Stimulated activated CD8-positive, alpha-beta memory T cell treated with anti-CD3 and anti-CD28 coated beads, Interleukin-4, amount 100 ng/mL, for 4 hours (primary cell): Measurements from ENCODE around the gene VPS35L.

Experiments used
- DNase-seq, 2 donors: peaks; one replicate each; pipeline ENCODE4 v3.0.0-alpha.2; 2020; ENCODE audit warnings: low read depth in 2 of 2, low spot score in 1 of 2

The VPS35L gene

DNA sequence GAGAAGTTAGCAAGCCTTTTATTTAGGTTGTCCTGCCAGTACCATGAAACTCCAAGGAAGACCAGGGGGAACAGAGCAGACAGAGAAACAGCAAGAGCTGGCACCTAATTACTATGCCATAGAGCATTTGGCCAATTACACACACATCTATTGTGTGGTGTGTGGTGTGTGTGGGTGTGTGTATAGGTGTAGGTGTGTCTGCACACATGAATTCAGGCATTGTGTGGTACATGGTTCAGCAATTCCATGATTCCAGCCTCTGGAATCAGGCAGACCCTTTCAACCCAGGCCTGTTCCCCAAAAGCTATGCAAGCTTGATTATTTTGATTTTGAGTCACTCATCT, 188.3 kb downstream of the VPS35L start:
- DNase-seq: no peak

DNA sequence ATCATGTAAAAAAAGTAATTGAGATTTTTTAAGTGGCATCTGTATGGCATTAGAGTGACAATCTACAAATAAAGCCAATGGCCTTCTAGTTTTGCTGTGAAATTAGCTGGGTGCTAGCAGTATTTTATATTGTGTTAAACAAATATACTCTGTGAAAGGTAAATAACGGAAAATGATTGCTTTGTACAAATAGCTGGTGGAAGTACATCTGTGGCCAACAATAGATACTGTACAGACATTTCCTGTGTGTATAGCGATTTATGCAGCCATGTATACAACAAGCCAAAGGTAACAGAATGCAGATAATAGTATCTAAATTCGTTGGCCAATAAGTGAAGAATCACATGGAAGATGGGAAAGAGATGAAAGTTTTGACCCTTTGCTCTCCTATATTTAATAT, 189.2 kb downstream of the VPS35L start:
- no peak for DNase-seq

DNA sequence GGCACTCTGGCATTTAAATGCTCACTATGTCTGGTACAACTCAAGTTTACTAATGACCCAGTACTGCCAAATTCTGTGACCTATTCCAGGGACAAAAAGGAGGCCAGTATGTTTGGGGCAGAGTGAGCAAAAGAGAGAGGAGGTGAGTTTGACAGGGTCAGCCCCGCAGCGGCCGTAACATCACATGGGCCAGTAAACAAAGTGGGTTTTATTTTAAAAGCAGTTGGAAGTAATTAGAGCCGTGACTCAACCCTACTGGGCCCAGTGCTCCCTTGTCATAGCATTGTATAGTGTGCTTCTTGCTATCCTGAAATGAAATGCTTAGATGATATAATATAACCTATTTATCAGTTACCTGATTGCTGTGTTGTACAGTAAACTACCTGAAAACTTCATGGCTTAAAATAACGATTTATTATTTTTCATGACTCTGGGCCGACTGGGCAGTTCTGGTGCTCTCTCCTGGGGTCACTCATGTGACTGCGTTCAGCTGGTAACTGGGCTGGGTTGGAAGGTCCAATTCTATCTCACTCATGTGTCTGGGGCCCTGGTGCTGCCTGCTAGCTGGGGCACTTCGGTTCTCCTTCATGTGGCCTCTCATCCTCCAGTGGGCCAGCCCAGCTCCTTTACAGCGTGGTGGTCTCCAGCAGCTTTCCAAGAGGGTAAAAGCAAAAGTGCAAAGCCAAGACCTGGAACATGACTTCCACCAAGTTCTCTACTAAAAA, 189.9 kb downstream of the VPS35L start:
- no peak for DNase-seq

DNA sequence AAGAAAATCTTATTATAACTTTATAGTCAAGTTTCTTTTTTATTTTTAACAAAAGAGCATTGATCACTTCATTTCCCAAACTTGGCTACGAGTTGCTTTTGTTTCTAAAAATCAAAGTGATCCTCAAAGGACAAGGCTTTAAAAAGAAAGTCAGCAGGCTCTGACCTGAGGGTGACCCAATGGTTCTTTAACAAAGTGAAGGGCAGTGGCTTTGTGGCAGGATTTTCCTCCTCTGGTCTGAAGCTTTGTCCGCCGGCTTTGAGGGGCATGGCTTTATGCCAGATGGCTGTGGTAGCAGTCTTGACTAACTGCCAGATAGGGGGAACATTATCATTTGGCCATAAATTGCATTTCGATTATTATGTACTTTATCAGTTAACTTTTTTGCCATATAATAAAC, 191.1 kb downstream of the VPS35L start:
- DNase-seq: no peak

DNA sequence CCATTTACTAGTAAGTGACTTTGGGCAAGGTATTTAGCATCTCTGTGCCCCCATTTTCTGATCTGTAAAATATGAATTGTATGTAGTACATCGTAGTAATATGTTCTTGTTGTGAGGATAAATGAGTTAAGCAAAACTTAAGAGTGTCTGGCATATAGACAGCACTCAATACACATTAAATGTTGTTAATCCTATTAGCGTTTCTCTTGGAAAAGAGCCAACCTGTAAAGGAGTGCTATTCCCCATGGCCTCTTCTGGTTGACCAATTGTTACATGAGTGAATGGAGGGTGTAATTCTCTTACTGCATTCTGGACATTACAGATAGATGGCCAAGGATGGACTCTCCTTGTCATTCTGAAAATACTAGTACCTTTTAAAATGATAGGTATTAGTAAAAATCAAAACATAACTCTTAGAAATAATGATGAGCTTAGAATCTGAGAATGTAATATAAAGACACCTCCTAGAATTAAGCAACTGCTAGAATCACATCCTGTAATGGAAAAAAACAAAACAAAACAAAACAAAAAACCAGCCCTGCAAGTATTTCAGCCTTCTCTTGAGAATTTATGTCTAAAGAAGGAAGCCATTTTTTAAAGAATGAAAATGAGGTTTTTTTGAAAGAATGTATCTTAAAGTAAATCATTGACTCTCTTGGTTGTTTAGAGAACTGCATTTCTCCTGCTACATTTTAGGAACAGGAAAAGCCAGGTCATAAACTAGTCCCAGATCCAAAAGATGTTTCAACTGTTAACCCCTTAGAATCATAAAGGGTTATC, 193.1 kb downstream of the VPS35L start:
- no peak for DNase-seq

DNA sequence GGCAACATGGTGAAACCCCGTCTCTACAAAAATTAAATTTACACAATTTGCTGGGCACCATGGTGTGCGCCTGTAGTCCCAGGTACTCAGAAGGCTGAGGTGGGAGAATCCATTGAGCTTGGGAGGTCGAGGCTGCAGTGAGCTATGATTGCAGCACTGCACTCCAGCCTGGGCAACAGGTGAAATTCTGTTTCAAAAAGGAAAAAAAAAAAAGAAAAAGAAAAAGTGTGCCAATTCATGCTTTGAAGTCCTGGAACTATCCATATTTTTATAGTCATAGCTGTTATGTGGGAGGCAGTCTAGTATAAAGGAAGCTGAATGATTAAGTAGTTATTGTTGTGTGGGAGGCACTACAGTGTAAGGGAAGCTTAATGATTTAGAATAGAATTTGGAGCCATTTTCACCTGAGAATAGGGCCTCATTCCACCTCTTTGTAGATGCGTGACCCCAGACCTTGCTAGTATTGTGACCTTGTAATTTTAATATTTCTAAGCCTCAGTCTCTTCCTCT, 194.1 kb downstream of the VPS35L start:
- no peak for DNase-seq
